ENCODE measurements around the gene SPRED2.
"Not testable (repeated sequence)": the region's sequence is repeated elsewhere in the genome, so short reads cannot be mapped to it uniquely, and the experiment has no call there.

Gene SPRED2

GRCh38 chr2:65317841-65318240 lies 114.6 kb downstream of the SPRED2 start:
- TF ChIP-seq GABPA (IDR thresholded peaks at IDR 0.05; ENCODE audit: low read depth) = no peak
- TF ChIP-seq REST (IDR thresholded peaks at IDR 0.05; ENCODE audit: insufficient replicate concordance, low read depth) = no peak
- no peak for TF ChIP-seq SPI1 (IDR thresholded peaks at IDR 0.05; ENCODE audit: borderline replicate concordance, low read depth)
- TF ChIP-seq CTCF (IDR thresholded peaks at IDR 0.05; ENCODE audit: insufficient read depth, low read length) = no peak
- no peak for TF ChIP-seq POLR2AphosphoS5 (IDR thresholded peaks at IDR 0.05; ENCODE audit: low read depth)
- DNase-seq (ENCODE audit: low read depth in 1 of 2, low spot score in 1 of 2) = no peak
- no peak overlapping the region for H3K27ac ChIP-seq (replicated peaks)
- no peak overlapping the region for H3K4me3 ChIP-seq (replicated peaks; ENCODE audit: insufficient read depth, low read length)
- no peaks in the 10 kb centered on the region for H3K27me3 ChIP-seq (ENCODE audit: insufficient read depth, poor library complexity, severe bottlenecking)

- not testable (repeated sequence) for H3K4me3 ChIP-seq (replicated peaks; ENCODE audit: insufficient read depth, low read length); H3K27ac ChIP-seq (replicated peaks); H3K27me3 ChIP-seq (ENCODE audit: insufficient read depth, poor library complexity, severe bottlenecking); DNase-seq (ENCODE audit: low read depth in 1 of 2, low spot score in 1 of 2)
Observed at GRCh38 chr2:65317351-65317750, 115.0 kb downstream of the SPRED2 start.

GRCh38 chr2:65316072-65316471 lies 116.3 kb downstream of the SPRED2 start:
- no peak for DNase-seq (ENCODE audit: low read depth in 1 of 2, low spot score in 1 of 2)
- no peak for TF ChIP-seq CTCF (IDR thresholded peaks at IDR 0.05; ENCODE audit: insufficient read depth, low read length)
- TF ChIP-seq GABPA (IDR thresholded peaks at IDR 0.05; ENCODE audit: low read depth) = no peak
- TF ChIP-seq SPI1 (IDR thresholded peaks at IDR 0.05; ENCODE audit: borderline replicate concordance, low read depth) = no peak
- TF ChIP-seq REST (IDR thresholded peaks at IDR 0.05; ENCODE audit: insufficient replicate concordance, low read depth) = no peak
- TF ChIP-seq POLR2AphosphoS5 (IDR thresholded peaks at IDR 0.05; ENCODE audit: low read depth) = no peak
- Histone ChIP-seq H3K27me3 (ENCODE audit: insufficient read depth, poor library complexity, severe bottlenecking) (no peaks in the 10 kb centered on the region), H3K4me3 (replicated peaks; ENCODE audit: insufficient read depth, low read length) (no peak overlapping the region), H3K27ac (replicated peaks) (no peak overlapping the region)

- DNase-seq (ENCODE audit: low read depth in 1 of 2, low spot score in 1 of 2) = no peak
Observed at GRCh38 chr2:65314801-65315441, 117.5 kb downstream of the SPRED2 start.

More at GRCh38 chr2:65314801-65315441, 117.5 kb downstream of the SPRED2 start:
- Histone ChIP-seq H3K27ac (replicated peaks) (no peak overlapping the region), H3K27me3 (ENCODE audit: insufficient read depth, poor library complexity, severe bottlenecking) (no peaks in the 10 kb centered on the region), H3K4me3 (replicated peaks; ENCODE audit: insufficient read depth, low read length) (no peak overlapping the region)
- TF ChIP-seq SPI1 (IDR thresholded peaks at IDR 0.05; ENCODE audit: borderline replicate concordance, low read depth) (no peak), GABPA (IDR thresholded peaks at IDR 0.05; ENCODE audit: low read depth) (no peak), REST (IDR thresholded peaks at IDR 0.05; ENCODE audit: insufficient replicate concordance, low read depth) (no peak), POLR2AphosphoS5 (IDR thresholded peaks at IDR 0.05; ENCODE audit: low read depth) (no peak), CTCF (IDR thresholded peaks at IDR 0.05; ENCODE audit: insufficient read depth, low read length) (no peak)
